ENCODE measurements around the gene VCX.
"Not testable (repeated sequence)": the region's sequence is repeated elsewhere in the genome, so short reads cannot be mapped to it uniquely, and the experiment has no call there.

VCX gene

GRCh38 chrX:7842871-7843270, at the start of gene VCX:
Gene VCX (plus strand): TSS chrX:7843171. CDS start chrX:7843204, 33 bp downstream.
- DNase-seq = not testable (repeated sequence)

DNA sequence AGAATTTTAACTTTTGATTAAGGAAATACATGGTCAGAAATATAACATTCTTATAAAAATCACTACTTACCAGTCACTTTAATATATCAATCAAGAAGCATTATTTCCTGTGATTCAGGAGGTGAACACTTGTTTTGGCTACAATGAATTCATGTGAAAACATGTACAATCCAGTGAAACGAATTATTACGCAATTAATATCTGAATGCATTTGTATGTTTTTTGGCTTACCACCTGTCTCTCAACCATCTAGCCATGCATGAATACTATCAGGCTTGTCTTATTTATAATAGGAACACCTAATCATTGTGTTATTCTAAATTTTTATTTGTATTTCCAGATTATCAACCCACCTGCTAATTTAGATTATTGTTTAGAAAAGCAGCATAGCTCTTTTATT, 44.6 kb upstream of the VCX start:
- no peak for DNase-seq

DNA sequence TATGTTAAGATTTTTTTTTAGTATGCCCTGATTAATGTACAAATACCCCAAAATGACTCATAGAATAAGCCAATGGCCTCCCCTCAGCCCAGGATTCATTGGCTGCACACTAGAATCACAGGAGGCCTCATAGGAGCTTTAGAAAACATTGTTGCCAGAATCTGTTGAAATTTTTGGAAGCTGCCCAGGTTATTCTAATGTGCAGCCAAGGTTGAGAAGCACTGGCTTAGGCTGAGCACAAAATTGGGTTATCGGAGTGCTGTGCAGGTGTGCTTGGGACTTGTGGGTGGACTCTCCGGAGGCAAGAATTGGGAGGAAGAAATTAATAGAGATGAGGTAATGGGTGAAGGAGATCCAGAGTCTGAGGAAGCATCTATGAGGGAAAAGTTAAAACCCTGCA, 41.3 kb upstream of the VCX start:
- no peak for DNase-seq

- no peak for DNase-seq
Observed at GRCh38 chrX:7815166-7815805, 27.7 kb upstream of the VCX start.

GRCh38 chrX:7828594-7828993, 14.4 kb upstream of the VCX start:
- DNase-seq = peak in 1 of 2 experiments; percentile 33

- DNase-seq = no peak
Observed at GRCh38 chrX:7841084-7841805, 1.7 kb upstream of the VCX start.

GRCh38 chrX:7852166-7852565, 9.2 kb downstream of the VCX start:
- no peak for DNase-seq

DNA sequence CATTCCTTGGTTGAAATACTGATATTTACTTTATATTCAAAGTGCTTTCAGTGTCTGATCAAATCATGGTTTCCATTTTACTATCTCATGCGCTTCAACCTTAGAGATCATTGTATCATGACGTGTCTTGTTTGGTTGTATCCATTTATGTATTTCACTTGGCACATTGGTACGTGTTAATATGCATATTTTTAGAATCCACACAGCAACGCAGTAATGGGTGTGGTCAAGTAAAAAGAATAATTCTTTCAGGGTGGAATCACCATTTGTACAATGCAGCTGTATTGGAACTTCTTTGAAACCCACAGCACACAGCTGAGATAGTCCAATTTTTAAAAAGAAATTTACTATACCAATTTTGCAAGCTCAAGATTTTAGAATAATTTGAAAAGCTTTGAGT, 29.1 kb downstream of the VCX start:
- DNase-seq = no peak

DNA sequence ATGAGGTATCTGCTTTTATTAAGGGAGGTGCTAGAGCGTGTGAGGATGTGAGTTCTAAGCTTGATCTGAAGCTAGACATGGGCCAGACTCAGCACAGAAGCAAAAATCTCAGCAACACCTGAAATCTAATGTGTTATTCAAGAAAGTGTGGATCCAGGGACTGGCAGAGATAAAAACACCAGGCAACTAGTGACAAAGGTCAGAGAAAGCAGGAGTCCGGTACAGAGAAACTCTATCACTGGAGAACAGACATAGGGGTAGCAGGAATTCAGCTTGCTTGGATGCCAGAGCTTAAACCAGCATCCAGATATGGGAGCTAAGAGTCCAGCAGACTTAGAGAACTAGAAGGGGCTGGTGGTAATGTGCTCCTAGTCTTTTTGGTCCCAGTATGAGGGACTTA, 34.0 kb downstream of the VCX start:
- no peak for DNase-seq

DNA sequence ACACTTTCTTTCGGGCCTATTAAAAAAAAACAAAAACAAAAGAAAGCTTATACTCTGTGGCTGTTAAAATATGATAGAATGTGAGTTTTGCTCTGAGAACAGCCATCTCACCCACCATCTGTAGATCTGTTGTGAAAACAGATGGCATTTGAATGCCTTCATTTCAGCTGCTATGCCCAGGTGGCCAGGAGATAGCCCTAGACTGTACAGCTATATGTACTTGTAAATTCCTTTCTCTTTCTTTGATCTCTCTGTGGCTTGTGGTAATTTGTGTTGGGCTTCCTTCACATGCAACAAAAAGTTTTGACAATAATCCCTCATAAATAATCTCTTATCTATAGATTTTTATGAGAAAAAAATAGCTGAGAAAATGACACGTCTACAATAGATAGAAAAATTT, 46.2 kb downstream of the VCX start:
- DNase-seq = peak in 1 of 2 experiments; percentile 45

DNA sequence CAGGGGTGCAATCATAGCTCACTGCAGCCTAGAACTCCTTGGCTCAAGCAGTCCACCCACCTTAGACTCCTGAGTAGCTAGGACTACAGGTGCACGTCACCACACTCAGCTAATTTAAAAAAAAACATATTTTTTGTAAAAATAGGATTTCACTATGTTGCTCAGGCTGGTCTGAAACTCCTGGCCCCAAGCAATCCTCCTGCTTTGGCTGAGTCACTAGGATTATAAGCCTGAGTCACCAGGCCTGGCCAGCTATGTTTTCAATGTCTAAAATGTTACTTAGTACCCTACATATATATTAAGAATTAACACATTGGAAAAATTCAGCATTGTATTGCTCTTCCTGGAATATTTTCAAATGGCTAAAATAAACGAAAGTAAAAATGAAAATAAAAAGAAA, 46.7 kb downstream of the VCX start:
- no peak for DNase-seq

GRCh38 chrX:7891928-7892327, 49.0 kb downstream of the VCX start:
- no peak for DNase-seq
